Medulla oblongata (tissue), 1 donor: ENCODE data around the gene ZSCAN21.

ENCODE experiments used
- DNase-seq: peaks from one replicate; pipeline ENCODE4 v3.0.0-alpha.2; 2015; ENCODE audit errors: extremely low spot score

The ZSCAN21 gene

GRCh38 chr7:100027197-100027596 lies 22.4 kb upstream of the ZSCAN21 start:
- no peak for DNase-seq

GRCh38 chr7:100029596-100029995 lies 20.0 kb upstream of the ZSCAN21 start:
- DNase-seq = no peak

GRCh38 chr7:100033526-100033925 lies 16.0 kb upstream of the ZSCAN21 start:
- no peak for DNase-seq

- no peak for DNase-seq
Observed at GRCh38 chr7:100034871-100035510, 14.6 kb upstream of the ZSCAN21 start.

- no peak for DNase-seq
Observed at GRCh38 chr7:100035876-100036275, 13.7 kb upstream of the ZSCAN21 start.

- no peak for DNase-seq
Observed at GRCh38 chr7:100038326-100038725, 11.2 kb upstream of the ZSCAN21 start.

GRCh38 chr7:100040575-100040974 lies 9.0 kb upstream of the ZSCAN21 start:
- no peak for DNase-seq

GRCh38 chr7:100044718-100045117 lies 4.9 kb upstream of the ZSCAN21 start:
- peak; percentile 39 for DNase-seq

- DNase-seq = no peak
Observed at GRCh38 chr7:100048680-100049079, 894 bp upstream of the ZSCAN21 start.

GRCh38 chr7:100051611-100052010 lies 2.0 kb downstream of the ZSCAN21 start:
- DNase-seq = no peak

GRCh38 chr7:100053215-100053614 lies 3.6 kb downstream of the ZSCAN21 start:
- peak; percentile 93 for DNase-seq

- no peak for DNase-seq
Observed at GRCh38 chr7:100057006-100057405, 7.4 kb downstream of the ZSCAN21 start.

- DNase-seq = no peak
Observed at GRCh38 chr7:100059251-100059739, 9.7 kb downstream of the ZSCAN21 start.

- DNase-seq = no peak
Observed at GRCh38 chr7:100061518-100062193, 12.1 kb downstream of the ZSCAN21 start.

GRCh38 chr7:100063376-100063775 lies 13.8 kb downstream of the ZSCAN21 start:
- DNase-seq = no peak

- no peak for DNase-seq
Observed at GRCh38 chr7:100064162-100064561, 14.6 kb downstream of the ZSCAN21 start.

- DNase-seq = no peak
Observed at GRCh38 chr7:100065452-100066186, 16.0 kb downstream of the ZSCAN21 start.

GRCh38 chr7:100066953-100067352 lies 17.4 kb downstream of the ZSCAN21 start:
- DNase-seq = no peak

- DNase-seq = no peak
Observed at GRCh38 chr7:100069991-100070390, 20.4 kb downstream of the ZSCAN21 start.

- DNase-seq = no peak
Observed at GRCh38 chr7:100071018-100071723, 21.6 kb downstream of the ZSCAN21 start.

- DNase-seq = no peak
Observed at GRCh38 chr7:100072462-100072861, 22.9 kb downstream of the ZSCAN21 start.

- no peak for DNase-seq
Observed at GRCh38 chr7:100074841-100075240, 25.3 kb downstream of the ZSCAN21 start.
